ENCODE data around the gene MYCBP2.

Gene MYCBP2

GRCh38 chr13:77026255-77026860, 300.5 kb downstream of the MYCBP2 start (continued):
- TF ChIP-seq INSM2 (tag by site-specific recombination; IDR thresholded peaks at IDR 0.05) (no peak), SP7 (tag by site-specific recombination; IDR thresholded peaks at IDR 0.05) (peak; percentile 73), ZXDB (tag by site-specific recombination; IDR thresholded peaks at IDR 0.05) (peak; percentile 61; the same call in 1 of the 2 replicates), SALL2 (tag by site-specific recombination; IDR thresholded peaks at IDR 0.05; ENCODE audit: borderline replicate concordance) (no peak), HOXD13 (CRISPR knock-in tag; IDR thresholded peaks at IDR 0.05; ENCODE audit: borderline replicate concordance) (no peak), ZNF670 (tag by site-specific recombination; IDR thresholded peaks at IDR 0.05; ENCODE audit: low read depth) (no peak), ZNF155 (tag by site-specific recombination; IDR thresholded peaks at IDR 0.05) (no peak), ZNF433 (tag by site-specific recombination; IDR thresholded peaks at IDR 0.05; ENCODE audit: low read depth) (no peak), KLF7 (tag by site-specific recombination; IDR thresholded peaks at IDR 0.05; ENCODE audit: borderline replicate concordance) (peak; percentile 66; the same call in 1 of the 2 replicates), ZNF664 (tag by site-specific recombination; IDR thresholded peaks at IDR 0.05) (no peak), GLI4 (tag by site-specific recombination; IDR thresholded peaks at IDR 0.05) (no peak), ATF2 (tag by site-specific recombination; IDR thresholded peaks at IDR 0.05; ENCODE audit: low read depth) (no peak), ZNF501 (tag by site-specific recombination; IDR thresholded peaks at IDR 0.05) (peak; percentile 59), ZFP41 (tag by site-specific recombination; IDR thresholded peaks at IDR 0.05; ENCODE audit: borderline replicate concordance) (no peak)

GRCh38 chr13:77022341-77022740, 304.6 kb downstream of the MYCBP2 start:
- no peak overlapping the region for H3K4me3 ChIP-seq (ENCODE audit: low read depth, low read length)
- CTCF ChIA-PET, result no interaction called here
- peaks cover 7 to 46% of the 10 kb centered on the region in 2 experiments; a peak in 2 of 3 replicates for H3K36me3 ChIP-seq (ENCODE audit: control insufficient read depth in 2 of 2, insufficient read depth in 1 of 2, low read length in 2 of 2)

More at GRCh38 chr13:77022341-77022740, 304.6 kb downstream of the MYCBP2 start:
- no peaks in the 10 kb centered on the region for H3K4me1 ChIP-seq (ENCODE audit: control insufficient read depth, insufficient read depth, low read length)
- no peak overlapping the region for H3K27ac ChIP-seq (ENCODE audit: extremely low read depth, low read depth, low read length)
- TF ChIP-seq ZNF274 (IDR thresholded peaks at IDR 0.05; ENCODE audit: low read length) (no peak), ZNF274 (tag by site-specific recombination; IDR thresholded peaks at IDR 0.05; ENCODE audit: borderline replicate concordance) (no peak), ZNF398 (tag by site-specific recombination; IDR thresholded peaks at IDR 0.05) (no peak), ZBTB6 (tag by site-specific recombination; IDR thresholded peaks at IDR 0.05) (no peak), ZNF600 (tag by site-specific recombination; IDR thresholded peaks at IDR 0.05) (peak; percentile 48; the same call in 1 of the 2 replicates), GLIS1 (tag by site-specific recombination; IDR thresholded peaks at IDR 0.05) (no peak), MYNN (tag by site-specific recombination; IDR thresholded peaks at IDR 0.05; ENCODE audit: borderline replicate concordance) (0 out of 2 replicates have a peak, but pooled peaks have one; percentile 33), ZBTB17 (tag by site-specific recombination; IDR thresholded peaks at IDR 0.05) (peak; percentile 44; the same call in 1 of the 2 replicates)
- no peaks in the 10 kb centered on the region for H3K9me3 ChIP-seq (ENCODE audit: control insufficient read depth, insufficient read depth, low read depth, low read length)
- POLR2A ChIA-PET, result no interaction called here

All from HEK293 (cell line).